Fibroblast of lung (primary cell): ENCODE data around the gene PHC2.

ENCODE experiments used
- CTCF ChIP-seq, 2 donors: IDR thresholded peaks in 1 of 2; conservative IDR thresholded peaks in 1 of 2; 1 replicate in 1 of 2; 2 replicates in 1 of 2; pipeline ENCODE4 v1.5.1; 2011 to 2012; ENCODE audit warnings: low read length in 2 of 2, control low read depth in 1 of 2, inconsistent platforms in 1 of 2, low read depth in 1 of 2, mild to moderate bottlenecking in 1 of 2
- EZH2 ChIP-seq: IDR thresholded peaks from 2 replicates; pipeline ENCODE4 v1.5.1; 2012; ENCODE audit warnings: low read length, control low read depth, mild to moderate bottlenecking; ENCODE audit errors: missing control alignments

- TF ChIP-seq CTCF (conservative IDR thresholded peaks at IDR 0.05 in 1 of 2, IDR thresholded peaks at IDR 0.05 in 1 of 2; ENCODE audit: low read depth in 1 of 2, low read length in 2 of 2) (no peak), EZH2 (no peak)
Measured at GRCh38 chr1:33424205-33424604, 6.7 kb downstream of the PHC2 start.
